Middle frontal gyrus (tissue), 1 donor: ENCODE data around the gene RAD51B.
A peak's percentile ranks its signal among the peaks of the same experiment; 100 is the strongest.

Experiments
- DNase-seq: peaks from one replicate; pipeline ENCODE4 v3.0.0-alpha.2; 2015; ENCODE audit warnings: low spot score; ENCODE audit errors: extremely low spot score

RAD51B gene

DNA sequence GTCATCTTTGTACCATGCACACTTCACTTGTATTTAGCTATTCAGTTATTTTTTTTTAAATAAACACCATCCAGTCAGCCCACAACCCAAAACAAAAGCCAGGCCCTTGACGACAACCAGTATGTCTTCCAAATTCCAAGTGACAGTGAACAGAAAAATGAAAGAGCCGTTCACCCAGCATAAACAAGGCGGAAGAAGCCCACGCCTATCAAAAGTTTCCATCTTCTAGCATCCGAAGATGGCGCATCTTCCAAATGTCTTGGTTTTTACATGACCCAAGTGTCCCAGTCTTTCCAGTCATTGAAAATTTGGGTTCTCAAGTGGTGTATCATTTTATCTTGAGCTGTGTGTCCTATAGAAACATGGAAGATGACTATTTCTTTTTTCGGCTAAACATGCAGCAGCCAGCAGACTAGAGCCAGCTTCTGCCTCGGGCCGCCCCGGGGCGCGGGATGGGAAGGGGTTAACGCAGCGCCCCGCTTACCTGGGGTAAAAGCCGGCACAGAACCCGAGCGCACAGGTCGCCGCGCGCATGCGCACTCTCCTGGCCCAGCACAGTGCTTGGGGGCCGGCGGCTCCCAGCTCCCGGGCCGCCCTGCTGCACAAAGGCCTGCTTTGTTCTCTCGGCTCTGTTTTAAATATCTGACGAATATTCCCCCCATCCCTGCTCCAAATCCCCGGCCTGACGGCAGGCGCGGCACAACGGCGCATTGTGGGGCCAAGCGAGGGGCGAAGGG lies 808.5 kb downstream of the RAD51B start:
- peak; percentile 47 for DNase-seq

GRCh38 chr14:68628605-68629310 lies 809.2 kb downstream of the RAD51B start:
- no peak for DNase-seq

DNA sequence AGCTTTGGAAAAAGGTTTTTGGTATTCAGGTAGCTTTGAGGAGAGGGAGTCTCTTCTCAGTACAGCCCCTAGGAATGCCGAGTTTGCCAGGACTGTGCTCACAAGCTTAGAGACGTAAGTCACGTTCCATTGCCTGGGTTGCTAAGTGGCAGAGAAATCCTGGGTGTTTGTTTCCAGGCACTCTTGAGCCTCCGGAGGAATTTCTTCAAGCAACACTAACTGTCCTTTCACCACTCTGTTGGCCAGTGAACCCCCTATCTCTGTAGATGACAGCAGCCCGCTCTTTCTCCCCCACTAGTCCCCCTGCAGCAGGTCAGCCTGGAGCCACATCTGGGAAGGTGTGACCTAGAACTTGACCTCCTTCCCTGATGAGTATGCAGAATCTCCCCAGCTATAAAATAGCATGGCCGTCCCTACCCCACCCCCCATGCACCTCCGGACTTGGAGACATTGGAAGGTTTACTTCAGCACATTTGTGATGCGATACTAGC lies 810.5 kb downstream of the RAD51B start:
- no peak for DNase-seq

DNA sequence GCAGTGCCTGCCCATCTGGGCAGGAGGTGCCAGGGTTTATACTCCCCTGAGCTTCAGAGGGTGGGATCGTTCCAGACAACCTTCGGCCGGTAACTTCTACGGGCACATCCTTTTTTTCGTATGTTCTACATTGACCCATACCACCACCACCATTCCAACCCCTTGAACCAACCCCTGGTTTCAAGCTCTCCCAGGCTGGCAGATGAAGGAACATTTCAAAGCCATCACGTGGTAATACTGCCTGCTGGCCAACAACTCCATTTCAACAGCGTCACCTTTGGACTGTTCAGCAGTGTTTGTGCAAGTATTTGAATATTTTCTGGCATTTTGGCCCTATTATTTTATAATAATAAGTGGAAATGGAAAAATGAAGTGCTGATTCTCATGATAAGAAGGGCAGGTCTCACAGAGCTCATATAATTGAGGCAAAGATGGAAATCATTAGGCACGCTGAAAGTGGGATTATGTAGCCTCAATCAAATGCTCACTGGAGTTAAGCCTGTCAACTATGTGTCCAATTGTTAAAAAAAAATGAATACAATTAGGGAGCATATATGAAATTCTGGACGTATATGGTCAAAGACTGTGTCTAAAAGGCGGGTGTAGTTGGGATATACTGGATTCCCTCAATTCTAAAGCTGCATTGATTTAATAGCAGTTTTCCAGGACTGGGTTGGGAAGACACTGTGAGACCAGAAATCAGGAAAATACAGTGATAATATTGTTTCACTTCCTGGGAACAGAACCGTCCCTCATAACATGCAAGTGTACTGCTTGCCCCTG lies 811.2 kb downstream of the RAD51B start:
- no peak for DNase-seq

- DNase-seq: no peak
These were observed 811.9 kb downstream of the RAD51B start for GRCh38 chr14:68631394-68632053.

- no peak for DNase-seq
These were observed 812.7 kb downstream of the RAD51B start for GRCh38 chr14:68632054-68632895.

DNA sequence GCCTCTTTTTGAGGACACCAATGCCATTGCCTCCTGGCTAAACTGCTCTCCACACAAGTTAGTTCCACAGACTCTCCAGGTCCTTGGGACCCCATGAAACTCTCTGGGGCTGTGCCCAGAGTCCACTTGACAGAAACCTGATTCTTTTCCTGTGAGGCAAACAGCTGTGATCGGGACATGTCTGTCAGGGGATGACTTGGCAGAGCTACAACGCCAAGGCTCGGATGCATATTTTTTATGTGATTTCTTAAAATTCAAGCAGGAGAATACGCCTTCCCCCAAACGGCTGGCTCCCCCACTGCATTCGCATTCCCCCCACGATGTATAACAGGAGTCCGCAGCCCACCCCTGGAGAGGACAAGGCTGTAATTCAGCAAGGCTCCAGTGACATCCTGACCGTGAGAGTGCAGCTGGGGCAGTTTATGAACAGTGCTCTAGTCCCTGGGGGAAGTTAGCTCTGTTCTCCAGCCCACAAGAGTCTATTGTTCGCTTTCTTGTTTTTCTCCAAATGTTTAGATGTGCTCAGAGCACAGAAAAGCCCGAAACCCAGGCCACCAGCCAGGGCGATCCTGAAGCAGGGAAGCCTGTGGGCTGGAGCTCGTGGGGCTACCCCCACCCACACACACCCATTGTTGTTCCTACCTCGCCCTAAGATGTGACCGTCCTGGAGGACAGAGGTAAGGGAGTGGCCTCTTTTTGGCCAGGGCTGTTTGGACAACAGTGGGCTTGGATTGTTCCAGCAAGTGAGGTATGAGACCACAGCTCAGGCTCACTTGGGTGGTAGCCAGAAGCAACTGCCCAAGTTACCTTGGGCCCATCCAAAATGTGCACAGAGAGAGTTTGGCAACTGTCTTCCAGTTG lies 813.8 kb downstream of the RAD51B start:
- peak; percentile 33 for DNase-seq

- no peak for DNase-seq
These were observed 814.8 kb downstream of the RAD51B start for GRCh38 chr14:68634332-68634731.

GRCh38 chr14:68634874-68635595 lies 815.5 kb downstream of the RAD51B start:
- no peak for DNase-seq

- DNase-seq: no peak
These were observed 817.0 kb downstream of the RAD51B start for GRCh38 chr14:68636597-68636996.

DNA sequence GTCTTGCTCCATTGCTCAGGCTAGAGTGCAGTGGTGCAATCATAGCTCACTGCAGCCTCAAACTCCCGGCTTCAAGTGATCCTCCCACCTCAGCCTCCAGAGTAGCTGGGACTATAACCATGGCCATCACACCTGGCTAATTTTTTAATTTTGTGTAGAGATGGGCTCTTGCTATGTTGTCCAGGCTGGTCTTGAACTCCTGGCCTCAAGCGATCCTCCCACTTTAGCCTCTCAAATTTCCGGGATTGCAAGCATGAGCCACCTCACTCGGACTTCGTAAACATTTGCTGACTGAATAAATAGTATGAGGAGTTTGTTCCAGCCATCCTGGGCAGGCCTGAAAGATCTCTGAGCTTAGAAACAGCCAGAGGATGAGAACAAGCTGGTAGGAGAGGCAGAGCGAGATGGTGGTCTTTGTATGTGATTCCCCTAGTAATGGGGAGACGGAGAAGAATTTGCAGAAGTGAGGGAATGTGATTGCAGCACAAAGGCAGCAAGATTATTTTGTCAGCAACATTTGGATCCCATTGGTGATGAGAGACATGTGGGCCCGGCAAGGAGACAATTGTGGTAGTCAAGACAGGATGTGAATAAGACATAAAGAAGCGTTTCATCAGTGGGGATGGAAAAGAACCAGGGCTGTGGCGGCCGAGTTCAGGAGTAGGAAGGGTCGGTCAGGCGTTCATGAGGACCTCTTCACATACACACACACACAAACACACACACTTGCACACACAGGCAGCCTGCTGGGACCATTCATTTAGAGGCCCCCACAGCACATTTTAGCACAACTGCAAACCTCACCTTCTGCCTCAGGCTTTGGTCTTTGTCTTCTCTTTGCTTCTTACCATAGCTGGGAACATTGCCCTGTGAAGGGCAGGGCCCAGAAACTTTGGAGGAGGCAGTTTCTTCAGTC lies 817.8 kb downstream of the RAD51B start:
- no peak for DNase-seq

DNA sequence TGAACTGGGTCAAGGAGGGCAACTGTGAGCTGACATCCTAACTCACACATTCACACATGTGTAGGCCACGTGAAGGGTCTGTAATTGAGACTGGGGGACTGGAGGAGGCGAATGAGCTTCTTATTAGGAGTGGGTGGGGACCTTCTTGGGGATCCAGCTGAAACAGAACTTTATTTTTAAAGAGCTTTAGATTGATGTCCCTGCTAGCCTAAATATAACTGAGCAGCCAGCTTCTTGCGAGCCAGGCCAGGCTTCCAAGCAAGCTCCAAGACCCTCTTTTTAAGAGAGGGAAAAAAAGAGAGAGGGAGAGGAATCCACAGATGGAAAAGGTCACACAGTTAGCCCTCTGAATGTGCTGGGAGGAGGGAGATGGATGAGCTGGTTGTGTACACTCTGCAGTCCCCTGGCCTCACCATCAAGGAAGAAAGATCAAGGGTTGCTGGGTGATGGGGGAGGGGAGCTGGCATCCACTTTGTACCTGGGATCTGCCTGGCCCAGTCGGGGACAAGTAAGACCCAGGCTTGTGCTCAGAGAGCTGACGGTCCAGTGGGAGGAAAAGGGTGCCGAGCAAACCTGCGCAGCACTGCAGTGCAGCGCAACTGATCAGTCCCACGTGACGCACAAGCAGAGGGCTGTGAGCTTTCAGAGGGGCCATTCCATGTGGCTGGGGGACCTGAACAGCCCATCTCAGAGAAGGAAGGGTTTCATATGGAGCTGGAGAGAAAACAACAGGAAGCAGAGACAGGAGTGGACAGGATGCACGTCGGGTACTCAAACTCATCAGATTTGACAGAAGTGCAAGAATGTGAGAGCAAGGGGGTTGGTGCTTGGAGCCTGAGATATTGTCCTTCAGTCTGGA lies 818.8 kb downstream of the RAD51B start:
- DNase-seq: no peak

- no peak for DNase-seq
These were observed 819.6 kb downstream of the RAD51B start for GRCh38 chr14:68639000-68639757.

DNA sequence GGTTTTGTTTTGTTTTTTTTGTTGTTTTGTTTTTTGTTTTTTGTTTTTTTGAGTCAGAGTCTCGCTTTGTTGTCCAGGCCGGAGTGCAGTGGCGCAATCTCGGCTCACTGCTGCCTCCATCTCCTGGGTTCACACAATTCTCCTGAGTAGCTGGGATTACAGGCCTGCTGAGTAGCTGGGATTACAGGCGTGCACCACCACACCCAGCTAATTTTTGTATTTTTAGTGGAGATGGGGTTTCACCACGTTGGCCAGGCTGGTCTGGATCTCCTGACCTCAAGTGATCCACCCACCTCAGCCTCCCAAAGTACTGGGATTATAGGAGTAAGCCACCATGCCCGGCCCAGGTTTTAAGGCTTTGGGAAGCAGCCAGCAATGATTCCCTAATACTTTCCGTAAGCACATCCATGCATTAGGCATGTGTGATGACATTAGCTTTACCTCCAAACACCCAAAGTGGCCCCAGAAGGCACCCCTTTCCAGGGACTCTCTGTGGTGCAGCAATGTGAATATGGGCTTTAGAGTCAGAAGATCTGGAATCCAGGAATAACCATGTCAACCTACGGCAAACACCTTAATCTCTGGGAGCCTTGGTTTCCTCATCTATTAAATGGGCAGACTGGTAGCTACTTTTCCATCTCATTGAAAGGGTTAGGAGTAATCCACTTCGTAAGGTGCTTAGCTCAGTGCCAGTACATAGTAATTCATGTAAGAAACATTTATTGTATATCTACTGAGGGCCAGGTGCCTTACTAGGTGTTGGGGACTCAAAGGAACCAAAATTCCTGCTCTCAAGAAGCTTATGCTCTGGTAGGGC lies 820.4 kb downstream of the RAD51B start:
- DNase-seq: no peak

DNA sequence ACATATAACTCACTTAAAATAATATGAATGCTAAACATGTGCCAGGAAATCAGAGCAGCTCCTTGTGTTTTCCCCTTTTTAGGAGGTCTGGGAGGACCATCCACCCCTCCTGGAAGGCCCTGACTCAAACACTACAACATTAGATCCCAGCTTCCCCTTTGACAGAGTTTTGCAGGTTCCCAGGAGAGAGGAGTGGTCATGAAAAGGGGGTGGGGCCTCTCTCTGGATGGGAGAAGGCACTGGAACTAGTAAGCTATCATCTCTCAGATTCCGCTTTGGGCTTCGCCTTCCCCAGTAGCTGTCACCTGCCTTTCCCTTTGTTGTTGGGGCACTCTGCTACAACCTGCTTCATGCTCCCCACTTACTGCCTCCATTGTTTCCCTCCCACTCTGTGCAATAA lies 824.1 kb downstream of the RAD51B start:
- no peak for DNase-seq
